Activated T-cell treated with anti-CD3 and anti-CD28 coated beads, Interleukin-2, amount 50 U/mL, for 4 hours (primary cell): ENCODE data around the gene ASPM. TPM values are rescaled to one million over a fixed set of nuclear protein-coding genes. Genes with fewer than 3 reads are reported as not detected.

Experiments used
- ATAC-seq, 2 donors: fragments of 200-7000 bp; cut with Tn5 transposase; one replicate each; pipeline ENCODE4 v1.10.0; 2021
- DNase-seq: peaks from one replicate; pipeline ENCODE4 v3.0.0-alpha.2; 2020
- H3K27me3 Mint-ChIP-seq: one replicate; pipeline ENCODE4 v1.8.0; 2021; ENCODE audit warnings: low read depth, mixed read lengths
- H3K36me3 Mint-ChIP-seq: one replicate; pipeline ENCODE4 v1.8.0; 2022; ENCODE audit warnings: mixed read lengths; ENCODE audit not compliant: insufficient read depth
- H3K4me1 Mint-ChIP-seq: one replicate; pipeline ENCODE4 v1.8.0; 2021; ENCODE audit warnings: low read depth, mixed read lengths
- H3K4me3 Mint-ChIP-seq: one replicate; pipeline ENCODE4 v1.8.0; 2021; ENCODE audit warnings: mild to moderate bottlenecking, moderate library complexity, mixed read lengths
- H3K9me3 Mint-ChIP-seq: one replicate; pipeline ENCODE4 v1.8.0; 2021; ENCODE audit warnings: mixed read lengths
- total RNA-seq, 3 donors: library from RNA; stranded (reverse); gene quantifications; one replicate each; pipeline ENCODE4 v1.2.1, GENCODE V29; 2021

ASPM gene
- total RNA-seq, 3 donors from 2014 or later, result 1.2 to 1.7 (median 1.4) TPM

GRCh38 chr1:197152662-197153061 is 6.2 kb upstream of the ASPM start:
- Mint-ChIP-seq H3K4me3 (no peak overlapping the region), H3K9me3 (no peaks in the 10 kb centered on the region), H3K27me3 (no peaks in the 10 kb centered on the region), H3K36me3 (no peaks in the 10 kb centered on the region), H3K4me1 (no peaks in the 10 kb centered on the region)
- DNase-seq, result no peak
- ATAC-seq, result no peak

- H3K4me1 Mint-ChIP-seq, result peaks cover 4% of the 10 kb centered on the region
- no peaks in the 10 kb centered on the region for H3K36me3 Mint-ChIP-seq
- ATAC-seq (no peak), DNase-seq (no peak)
- no peaks in the 10 kb centered on the region for H3K9me3 Mint-ChIP-seq
- no peak overlapping the region for H3K4me3 Mint-ChIP-seq
- no peaks in the 10 kb centered on the region for H3K27me3 Mint-ChIP-seq
These were observed 4.7 kb upstream of the ASPM start for GRCh38 chr1:197151185-197151584.

- ATAC-seq (no peak), DNase-seq (no peak)
- no peak overlapping the region for H3K4me3 Mint-ChIP-seq
- H3K9me3 Mint-ChIP-seq, result no peaks in the 10 kb centered on the region
- no peaks in the 10 kb centered on the region for H3K36me3 Mint-ChIP-seq
- H3K27me3 Mint-ChIP-seq, result no peaks in the 10 kb centered on the region
- H3K4me1 Mint-ChIP-seq, result peaks cover 5% of the 10 kb centered on the region
These were observed 4.0 kb upstream of the ASPM start for GRCh38 chr1:197150336-197151005.

- no peak overlapping the region for H3K4me3 Mint-ChIP-seq
- no peak for DNase-seq
- H3K4me1 Mint-ChIP-seq, result peaks cover 10% of the 10 kb centered on the region
- H3K27me3 Mint-ChIP-seq, result peaks cover 2% of the 10 kb centered on the region
- ATAC-seq, result no peak
- no peaks in the 10 kb centered on the region for H3K36me3 Mint-ChIP-seq
- no peaks in the 10 kb centered on the region for H3K9me3 Mint-ChIP-seq
These were observed 2.9 kb upstream of the ASPM start for GRCh38 chr1:197149340-197149739.

GRCh38 chr1:197145446-197146024 is 934 bp downstream of the ASPM start:
- peaks cover 2% of the 10 kb centered on the region for H3K27me3 Mint-ChIP-seq
- ATAC-seq, result no peak
- no peaks in the 10 kb centered on the region for H3K36me3 Mint-ChIP-seq
- peak overlapping the region; percentile 83 for H3K4me3 Mint-ChIP-seq
- DNase-seq, result no peak
- H3K9me3 Mint-ChIP-seq, result no peaks in the 10 kb centered on the region
- H3K4me1 Mint-ChIP-seq, result peaks cover 17% of the 10 kb centered on the region

GRCh38 chr1:197144570-197145325 is 1.7 kb downstream of the ASPM start:
- Mint-ChIP-seq H3K4me1 (peaks cover 18% of the 10 kb centered on the region), H3K9me3 (no peaks in the 10 kb centered on the region), H3K27me3 (peaks cover 2% of the 10 kb centered on the region), H3K4me3 (peak overlapping the region; percentile 83), H3K36me3 (no peaks in the 10 kb centered on the region)
- no peak for ATAC-seq
- DNase-seq, result no peak

- Mint-ChIP-seq H3K4me3 (no peak overlapping the region), H3K4me1 (peaks cover 22% of the 10 kb centered on the region), H3K27me3 (peaks cover 2% of the 10 kb centered on the region), H3K9me3 (no peaks in the 10 kb centered on the region), H3K36me3 (no peaks in the 10 kb centered on the region)
- DNase-seq, result no peak
- no peak for ATAC-seq
These were observed 3.2 kb downstream of the ASPM start for GRCh38 chr1:197143276-197143675.

GRCh38 chr1:197141575-197141974 is 4.9 kb downstream of the ASPM start:
- Mint-ChIP-seq H3K4me3 (no peak overlapping the region), H3K4me1 (peaks cover 19% of the 10 kb centered on the region), H3K27me3 (peaks cover 2% of the 10 kb centered on the region), H3K9me3 (no peaks in the 10 kb centered on the region), H3K36me3 (no peaks in the 10 kb centered on the region)
- ATAC-seq (no peak), DNase-seq (no peak)

GRCh38 chr1:197140121-197140520 is 6.3 kb downstream of the ASPM start:
- DNase-seq (no peak), ATAC-seq (no peak)
- Mint-ChIP-seq H3K4me1 (peaks cover 15% of the 10 kb centered on the region), H3K36me3 (no peaks in the 10 kb centered on the region), H3K4me3 (peak overlapping the region; percentile 39), H3K9me3 (no peaks in the 10 kb centered on the region), H3K27me3 (peaks cover 2% of the 10 kb centered on the region)

GRCh38 chr1:197139169-197139568 is 7.3 kb downstream of the ASPM start:
- Mint-ChIP-seq H3K4me1 (peaks cover 12% of the 10 kb centered on the region), H3K27me3 (no peaks in the 10 kb centered on the region), H3K9me3 (no peaks in the 10 kb centered on the region), H3K36me3 (peaks cover 1% of the 10 kb centered on the region), H3K4me3 (no peak overlapping the region)
- DNase-seq (no peak), ATAC-seq (no peak)

GRCh38 chr1:197137322-197137721 is 9.1 kb downstream of the ASPM start:
- H3K27me3 Mint-ChIP-seq, result no peaks in the 10 kb centered on the region
- ATAC-seq (no peak), DNase-seq (no peak)
- H3K36me3 Mint-ChIP-seq, result peaks cover 1% of the 10 kb centered on the region
- no peaks in the 10 kb centered on the region for H3K9me3 Mint-ChIP-seq
- H3K4me3 Mint-ChIP-seq, result no peak overlapping the region
- peaks cover 8% of the 10 kb centered on the region for H3K4me1 Mint-ChIP-seq

- Mint-ChIP-seq H3K27me3 (no peaks in the 10 kb centered on the region), H3K4me1 (no peaks in the 10 kb centered on the region), H3K9me3 (no peaks in the 10 kb centered on the region), H3K4me3 (no peak overlapping the region), H3K36me3 (peaks cover 1% of the 10 kb centered on the region)
- ATAC-seq (no peak), DNase-seq (no peak)
These were observed 15.7 kb downstream of the ASPM start for GRCh38 chr1:197130677-197131304.

GRCh38 chr1:197129698-197130097 is 16.8 kb downstream of the ASPM start:
- no peaks in the 10 kb centered on the region for H3K27me3 Mint-ChIP-seq
- no peak for ATAC-seq

GRCh38 chr1:197127246-197127912 is 19.1 kb downstream of the ASPM start:
- ATAC-seq (no peak), DNase-seq (no peak)
- H3K4me1 Mint-ChIP-seq, result peaks cover 1% of the 10 kb centered on the region
- H3K9me3 Mint-ChIP-seq, result no peaks in the 10 kb centered on the region
- no peaks in the 10 kb centered on the region for H3K36me3 Mint-ChIP-seq
- H3K4me3 Mint-ChIP-seq, result no peak overlapping the region
- H3K27me3 Mint-ChIP-seq, result no peaks in the 10 kb centered on the region

More at GRCh38 chr1:197129698-197130097, 16.8 kb downstream of the ASPM start:
- no peak for DNase-seq
- Mint-ChIP-seq H3K9me3 (no peaks in the 10 kb centered on the region), H3K4me3 (no peak overlapping the region), H3K4me1 (peaks cover 1% of the 10 kb centered on the region), H3K36me3 (peaks cover 1% of the 10 kb centered on the region)
